Common myeloid progenitor, CD34-positive (primary cell): ENCODE results near the gene SERAC1. TPM values are rescaled to one million over a fixed set of nuclear protein-coding genes. Genes with fewer than 3 reads are reported as not detected.
A peak's percentile ranks its signal among the peaks of the same experiment; 100 is the strongest.
"Not testable (repeated sequence)": the region's sequence is repeated elsewhere in the genome, so short reads cannot be mapped to it uniquely, and the experiment has no call there.

Experiments
- CTCF ChIA-PET: fragments of 350-600 bp; sonication (Branson Sonifier 250); formaldehyde crosslinking; loops from one replicate; lab custom pipeline; 2021; ENCODE audit warnings: antibody characterized with exemption; lab: Charles Lee
- POLR2A ChIA-PET: fragments of 350-600 bp; sonication (Branson Sonifier 250); formaldehyde crosslinking; loops from one replicate; lab custom pipeline; 2021; ENCODE audit warnings: antibody characterized with exemption; lab: Charles Lee
- DNase-seq, 3 donors: peaks; one replicate each; pipeline versions ENCODE4 v3.0.0 to v3.0.0-alpha.2; 2013
- H3K27ac ChIP-seq, 2 experiments: 1 replicate in 1 of 2; 2 replicates in 1 of 2; pipeline ENCODE4 v1.7.0; 2013; ENCODE audit warnings: inconsistent platforms in 2 of 2, low read length in 2 of 2, mild to moderate bottlenecking in 2 of 2, low read depth in 1 of 2, moderate library complexity in 1 of 2; ENCODE audit not compliant: severe bottlenecking in 2 of 2, insufficient read depth in 1 of 2, poor library complexity in 1 of 2
- H3K27me3 ChIP-seq, 5 experiments: replicated peaks in 2 of 5; 1 replicate in 3 of 5; 2 replicates in 2 of 5; pipeline versions ENCODE4 v1.6.1 to v1.7.0; 2013; ENCODE audit warnings: low read length in 4 of 5, mild to moderate bottlenecking in 2 of 5, moderate library complexity in 2 of 5, inconsistent platforms in 1 of 5; ENCODE audit not compliant: insufficient read depth in 5 of 5, control insufficient read depth in 4 of 5
- H3K36me3 ChIP-seq, 4 experiments: 1 replicate in 2 of 4; 2 replicates in 2 of 4; pipeline versions ENCODE4 v1.6.1 to v1.7.0; 2013; ENCODE audit warnings: low read length in 3 of 4, control low read depth in 1 of 4, mild to moderate bottlenecking in 1 of 4; ENCODE audit not compliant: control insufficient read depth in 4 of 4, insufficient read depth in 4 of 4
- H3K4me1 ChIP-seq, 4 experiments: 1 replicate in 3 of 4; 2 replicates in 1 of 4; pipeline versions ENCODE4 v1.6.1 to v1.7.1; 2013; ENCODE audit warnings: low read length in 3 of 4, mild to moderate bottlenecking in 3 of 4, control low read depth in 1 of 4, inconsistent platforms in 1 of 4, moderate library complexity in 1 of 4; ENCODE audit not compliant: control insufficient read depth in 4 of 4, insufficient read depth in 4 of 4; ENCODE audit errors: control extremely low read depth in 1 of 4
- H3K4me3 ChIP-seq, 7 experiments: 1 replicate in 4 of 7; 2 replicates in 3 of 7; pipeline versions ENCODE4 v1.5.1 to v1.7.0; 2013; ENCODE audit warnings: mild to moderate bottlenecking in 7 of 7, low read length in 6 of 7, moderate library complexity in 6 of 7, inconsistent platforms in 2 of 7, low read depth in 2 of 7, control low read depth in 1 of 7; ENCODE audit not compliant: insufficient read depth in 4 of 7, control insufficient read depth in 1 of 7; ENCODE audit errors: extremely low read depth in 1 of 7
- H3K9me3 ChIP-seq, 5 experiments: 1 replicate in 4 of 5; 2 replicates in 1 of 5; pipeline versions ENCODE4 v1.6.1 to v1.7.1; 2013; ENCODE audit warnings: low read length in 4 of 5, mild to moderate bottlenecking in 2 of 5, inconsistent platforms in 1 of 5, low read depth in 1 of 5, moderate library complexity in 1 of 5; ENCODE audit not compliant: control insufficient read depth in 4 of 5, insufficient read depth in 2 of 5; ENCODE audit errors: control extremely low read depth in 1 of 5
- WGBS: methylation state at CpG from one replicate; pipeline ENCODE4 v1.1.5; 2013; ENCODE audit not compliant: insufficient coverage; 5-methylcytosine and 5-hydroxymethylcytosine counted together
- polyA plus RNA-seq: library from polyadenylated mRNA; unstranded; fragments of 120-200 nt; gene quantifications from one replicate; pipeline ENCODE4 v1.2.1, GENCODE V29; 2013

SERAC1 gene
- 10.8 TPM for polyA plus RNA-seq

GRCh38 chr6:158168040-158168289, at the start of gene SERAC1:
Gene SERAC1 (minus strand): TSS chr6:158168262. CDS start chr6:158158363, 9,899 bp downstream.
- WGBS: 0% methylated on average over 13 of the region's 29 CpGs
- Histone ChIP-seq H3K27me3 (no peaks in the 10 kb centered on the region), H3K4me3 (peak within 1 kb of the TSS; percentile 77 to 97 (median 87)), H3K9me3 (no peaks in the 10 kb centered on the region), H3K27ac (peak within 1 kb of the TSS; percentile 85 to 95), H3K36me3 (peaks cover 0 to 7% (median 1%) of the 10 kb centered on the region in 4 experiments), H3K4me1 (peaks cover 0 to 17% (median 9%) of the 10 kb centered on the region in 4 experiments)
- CTCF ChIA-PET: interaction anchor here (1.3 to 2.0 kb wide), 3 partner anchors 31 to 37 kb away, joined by 3 to 9 read pairs (median 8); no protein-coding TSS in a partner anchor
- POLR2A ChIA-PET: interaction anchor here (1.6 kb wide), 1 partner anchor 33 kb away, joined by 20 read pairs; no protein-coding TSS in a partner anchor
- no peak for DNase-seq

- Histone ChIP-seq H3K36me3 (no peaks in the 10 kb centered on the region), H3K27ac (no peak overlapping the region), H3K27me3 (no peaks in the 10 kb centered on the region), H3K4me1 (no peaks in the 10 kb centered on the region), H3K9me3 (peaks cover 0 to 4% (median 0%) of the 10 kb centered on the region in 5 experiments), H3K4me3 (no peak overlapping the region)
- POLR2A ChIA-PET: interaction anchor here (0.7 kb wide), 2 partner anchors 13 to 386 kb away, joined by 3 to 4 read pairs; no protein-coding TSS in a partner anchor
- WGBS: 5% methylated on average over 3 of the region's 7 CpGs
- peak; percentile 74 to 85 (median 78) for DNase-seq
- CTCF ChIA-PET: interaction anchor here (0.6 to 2.9 kb wide), 19 partner anchors 9 to 476 kb away, joined by 3 to 32 read pairs (median 4); partner anchors contain the start of gene TMEM181
Observed at GRCh38 chr6:158213925-158214674, 46.0 kb upstream of the SERAC1 start.

- H3K4me3 ChIP-seq: no peak overlapping the region
- H3K4me1 ChIP-seq: peaks cover 0 to 5% (median 2%) of the 10 kb centered on the region in 4 experiments
- no peaks in the 10 kb centered on the region for H3K27me3 ChIP-seq
- no peak overlapping the region for H3K27ac ChIP-seq
- H3K36me3 ChIP-seq: no peaks in the 10 kb centered on the region
- CTCF ChIA-PET: interaction anchor here (1.1 to 2.9 kb wide), 5 partner anchors 10 to 760 kb away, joined by 3 to 9 read pairs (median 3); no protein-coding TSS in a partner anchor
- no peaks in the 10 kb centered on the region for H3K9me3 ChIP-seq
- no CpG with 5 or more reads among the region's 3 CpGs for WGBS
- DNase-seq: peak in 1 of 3 donors; percentile 17
- POLR2A ChIA-PET: interaction anchor here (0.5 kb wide), 1 partner anchor 480 kb away, joined by 4 read pairs; no protein-coding TSS in a partner anchor
Observed at GRCh38 chr6:158211273-158212055, 43.4 kb upstream of the SERAC1 start.

- CTCF ChIA-PET: interaction anchor here (0.9 to 1.9 kb wide), 5 partner anchors 9 to 385 kb away, joined by 3 to 6 read pairs (median 4); no protein-coding TSS in a partner anchor
- H3K9me3 ChIP-seq, H3K4me3 ChIP-seq, POLR2A ChIA-PET, DNase-seq, H3K36me3 ChIP-seq, H3K27me3 ChIP-seq, H3K27ac ChIP-seq: not testable (repeated sequence)
- WGBS: 97% methylated on average over 12 of the region's 52 CpGs
- H3K4me1 ChIP-seq: peaks cover 0 to 16% (median 2%) of the 10 kb centered on the region in 4 experiments
Observed at GRCh38 chr6:158209582-158210333, 41.7 kb upstream of the SERAC1 start.

- 61% methylated on average over 9 of the region's 20 CpGs for WGBS
- peak in 2 of 3 donors; percentile 78 to 92 for DNase-seq
- H3K9me3 ChIP-seq, H3K27me3 ChIP-seq, H3K36me3 ChIP-seq, H3K27ac ChIP-seq: not testable (repeated sequence)
- ChIA-PET POLR2A (interaction anchor here (0.5 to 0.7 kb wide), 3 partner anchors 8 to 483 kb away, joined by 3 to 7 read pairs (median 5); no protein-coding TSS in a partner anchor), CTCF (interaction anchor here (0.6 to 1.9 kb wide), 8 partner anchors 11 to 387 kb away, joined by 3 to 6 read pairs (median 4); no protein-coding TSS in a partner anchor)
- H3K4me1 ChIP-seq: peaks cover 0 to 28% (median 4%) of the 10 kb centered on the region in 4 experiments
- peak overlapping the region in 1 of 7 experiments; percentile 38 for H3K4me3 ChIP-seq
Observed at GRCh38 chr6:158208226-158209030, 40.4 kb upstream of the SERAC1 start.

- no peak overlapping the region for H3K27ac ChIP-seq
- no peak overlapping the region for H3K4me3 ChIP-seq
- H3K27me3 ChIP-seq: no peaks in the 10 kb centered on the region
- H3K36me3 ChIP-seq: no peaks in the 10 kb centered on the region
- H3K4me1 ChIP-seq: peaks cover 0 to 33% (median 4%) of the 10 kb centered on the region in 4 experiments
- DNase-seq: no peak
- POLR2A ChIA-PET: no interaction called here
- CTCF ChIA-PET: interaction anchor here (1.0 to 1.5 kb wide), 4 partner anchors 13 to 75 kb away, joined by 3 to 5 read pairs (median 4); no protein-coding TSS in a partner anchor
- H3K9me3 ChIP-seq: no peaks in the 10 kb centered on the region
- 96% methylated on average over 2 of the region's 3 CpGs for WGBS
Observed at GRCh38 chr6:158207422-158207788, 39.3 kb upstream of the SERAC1 start.
